ENCODE results near the gene CAND2.

DNA sequence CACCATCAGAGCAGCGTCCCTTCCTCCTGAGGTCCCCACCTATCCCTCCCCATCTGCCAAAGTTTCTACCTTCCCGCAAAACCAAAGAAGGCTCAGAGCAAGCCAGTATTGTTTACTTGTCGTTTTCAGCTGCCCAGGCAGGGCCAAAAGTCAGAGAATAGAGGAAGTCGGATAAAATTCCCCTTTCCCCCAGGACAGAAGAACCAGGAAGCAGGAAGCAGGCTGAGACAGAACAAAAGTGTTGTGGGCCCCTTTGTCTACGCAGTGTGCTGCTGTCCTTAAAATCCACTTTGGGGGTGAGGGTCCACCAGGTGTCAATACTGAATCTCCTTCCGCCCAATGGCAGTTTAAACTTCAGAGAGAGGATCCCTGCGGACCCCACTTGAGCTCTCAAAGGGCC is 63.4 kb downstream of the CAND2 start:
- TF ChIP-seq CTCF (IDR thresholded peaks at IDR 0.05; ENCODE audit: control extremely low read depth in 1 of 3, insufficient read depth in 1 of 3, low read depth in 1 of 3, low read length in 3 of 3) (no peak), POLR2A (IDR thresholded peaks at IDR 0.05; ENCODE audit: control extremely low read depth in 1 of 2, low read depth in 2 of 2, low read length in 2 of 2) (no peak), SAP30 (IDR thresholded peaks at IDR 0.05; ENCODE audit: insufficient read depth, insufficient replicate concordance, low read length) (no peak), SIX5 (IDR thresholded peaks at IDR 0.05; ENCODE audit: low read depth, low read length) (no peak), ZNF274 (IDR thresholded peaks at IDR 0.05; ENCODE audit: borderline replicate concordance, extremely low read depth, low read length) (no peak), TCF12 (IDR thresholded peaks at IDR 0.05; ENCODE audit: low read depth, low read length) (no peak), CBX8 (IDR thresholded peaks at IDR 0.05; ENCODE audit: borderline replicate concordance, low read depth, low read length) (no peak), TAF1 (IDR thresholded peaks at IDR 0.05; ENCODE audit: low read depth, low read length) (no peak), SRF (IDR thresholded peaks at IDR 0.05; ENCODE audit: low read depth, low read length) (no peak), EP300 (IDR thresholded peaks at IDR 0.05; ENCODE audit: borderline replicate concordance in 1 of 2, low read depth in 2 of 2, low read length in 2 of 2) (no peak), FOSL1 (IDR thresholded peaks at IDR 0.05; ENCODE audit: insufficient read depth, low read depth, low read length) (no peak)
- TF ChIP-seq, protein P1, sequence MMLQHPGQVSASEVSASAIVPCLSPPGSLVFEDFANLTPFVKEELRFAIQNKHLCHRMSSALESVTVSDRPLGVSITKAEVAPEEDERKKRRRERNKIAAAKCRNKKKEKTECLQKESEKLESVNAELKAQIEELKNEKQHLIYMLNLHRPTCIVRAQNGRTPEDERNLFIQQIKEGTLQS (IDR thresholded peaks at IDR 0.05; ENCODE audit: insufficient read depth, low read depth, low read length) = no peak
- TF ChIP-seq, protein P2, sequence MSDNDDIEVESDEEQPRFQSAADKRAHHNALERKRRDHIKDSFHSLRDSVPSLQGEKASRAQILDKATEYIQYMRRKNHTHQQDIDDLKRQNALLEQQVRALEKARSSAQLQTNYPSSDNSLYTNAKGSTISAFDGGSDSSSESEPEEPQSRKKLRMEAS (IDR thresholded peaks at IDR 0.05) = no peak

Data from H1 (cell line).